HepG2 (cell line): Measurements from ENCODE around the gene NKRF.
A peak's percentile ranks its signal among the peaks of the same experiment; 100 is the strongest.

Source experiments
- CHD2 ChIP-seq: IDR thresholded peaks from 2 replicates; pipeline ENCODE4 v1.6.1; 2011; ENCODE audit warnings: low read depth, low read length, improper control_type of control experiment
- CTCF ChIP-seq: sonication (generic); formaldehyde crosslinking; IDR thresholded peaks from 2 replicates; pipeline ENCODE4 v1.5.0; 2020; ENCODE audit warnings: mild to moderate bottlenecking, missing genetic modification reagents, moderate library complexity
- FOXA3 ChIP-seq: IDR thresholded peaks from 2 replicates; pipeline ENCODE4 v1.6.1; 2016; ENCODE audit warnings: missing genetic modification reagents, missing compliant biosample characterization
- FOXK1 ChIP-seq: sonication (generic); formaldehyde crosslinking; IDR thresholded peaks from 2 replicates; pipeline ENCODE4 v1.4.0; 2020; ENCODE audit warnings: low read depth, missing genetic modification reagents, borderline replicate concordance
- KLF9 ChIP-seq: IDR thresholded peaks from 2 replicates; pipeline ENCODE4 v1.6.1; 2016; ENCODE audit warnings: low read depth
- MXD4 ChIP-seq: IDR thresholded peaks from 2 replicates; pipeline ENCODE4 v1.6.1; 2016; ENCODE audit warnings: mild to moderate bottlenecking, missing biosample characterization, missing genetic modification reagents
- MXI1 ChIP-seq: IDR thresholded peaks from 3 replicates; pipeline ENCODE4 v1.6.1; 2012; ENCODE audit warnings: low read depth, low read length, inconsistent platforms, borderline replicate concordance
- NR2C2 ChIP-seq: sonication (generic); formaldehyde crosslinking; IDR thresholded peaks from 2 replicates; pipeline ENCODE4 v1.4.0; 2020; ENCODE audit warnings: missing genetic modification reagents, mild to moderate bottlenecking, moderate library complexity, borderline replicate concordance
- TAF1 ChIP-seq: sonication (generic); formaldehyde crosslinking; IDR thresholded peaks from 2 replicates; pipeline ENCODE4 v1.4.0; 2020; ENCODE audit warnings: missing genetic modification reagents
- ZNF12 ChIP-seq: sonication (generic); formaldehyde crosslinking; IDR thresholded peaks from 2 replicates; pipeline ENCODE4 v1.5.0; 2020; ENCODE audit warnings: missing genetic modification reagents
- ZNF292 ChIP-seq: sonication (generic); formaldehyde crosslinking; IDR thresholded peaks from 2 replicates; pipeline ENCODE4 v1.8.1; 2022; ENCODE audit warnings: mild to moderate bottlenecking, low read depth, missing genetic modification reagents, borderline replicate concordance
- ZNF337 ChIP-seq: sonication (generic); formaldehyde crosslinking; IDR thresholded peaks from 2 replicates; pipeline ENCODE4 v1.5.1; 2020; ENCODE audit warnings: missing genetic modification reagents, low read depth, mild to moderate bottlenecking, borderline replicate concordance

GRCh38 chrX:119565107-119565663 is 41.0 kb downstream of the NKRF start, which contains the start of gene STEEP1:
- TF ChIP-seq CTCF (CRISPR knock-in tag) = no peak
- peak; percentile 49 for TF ChIP-seq TAF1 (CRISPR knock-in tag)
- no peak for TF ChIP-seq ZNF12 (CRISPR knock-in tag)
- peak; percentile 79; the same call in 1 of the 2 replicates for TF ChIP-seq FOXK1 (CRISPR knock-in tag)
- TF ChIP-seq NR2C2 = no peak; the same call in 1 of the 2 replicates
- TF ChIP-seq MXD4 = no peak
- TF ChIP-seq KLF9 = no peak
- TF ChIP-seq CHD2 = no peak
- no peak for TF ChIP-seq FOXA3
- no peak for TF ChIP-seq ZNF337 (CRISPR knock-in tag)
- TF ChIP-seq MXI1 = peak; percentile 50; the same call in 1 of the 3 replicates
- TF ChIP-seq ZNF292 (CRISPR knock-in tag) = no peak
